ENCODE results near the gene ARGFX.
"Not testable (repeated sequence)": the region's sequence is repeated elsewhere in the genome, so short reads cannot be mapped to it uniquely, and the experiment has no call there.

ARGFX gene

DNA sequence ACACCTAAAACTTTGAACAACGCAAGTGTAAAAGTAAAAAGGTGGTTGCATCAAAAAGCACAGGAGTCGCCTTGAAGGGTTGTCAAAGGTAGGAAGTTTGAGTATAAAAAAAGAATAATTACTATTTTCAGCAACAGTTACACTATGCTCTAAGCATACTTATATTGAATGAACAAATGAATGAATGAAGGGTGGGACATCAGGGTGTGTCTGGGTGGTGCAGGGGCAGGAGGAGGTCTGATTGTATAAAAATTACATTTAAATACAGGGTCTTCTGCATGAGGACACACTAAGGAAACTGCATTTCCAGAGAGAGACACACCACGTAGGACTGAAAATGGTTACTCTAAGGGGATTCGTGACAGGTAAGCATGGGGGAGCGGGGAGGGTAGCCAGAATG lies at the start of gene ARGFX:
Gene ARGFX, plus strand, starts transcription at position 301 of the 400 bp plus-strand sequence. CDS start 2,765 bp downstream, outside the sequence.
- no peak for DNase-seq

GRCh38 chr3:121517953-121518655 lies 49.6 kb upstream of the ARGFX start:
- DNase-seq: no peak

- no peak for DNase-seq
These were observed 47.2 kb upstream of the ARGFX start for GRCh38 chr3:121520510-121520909.

DNA sequence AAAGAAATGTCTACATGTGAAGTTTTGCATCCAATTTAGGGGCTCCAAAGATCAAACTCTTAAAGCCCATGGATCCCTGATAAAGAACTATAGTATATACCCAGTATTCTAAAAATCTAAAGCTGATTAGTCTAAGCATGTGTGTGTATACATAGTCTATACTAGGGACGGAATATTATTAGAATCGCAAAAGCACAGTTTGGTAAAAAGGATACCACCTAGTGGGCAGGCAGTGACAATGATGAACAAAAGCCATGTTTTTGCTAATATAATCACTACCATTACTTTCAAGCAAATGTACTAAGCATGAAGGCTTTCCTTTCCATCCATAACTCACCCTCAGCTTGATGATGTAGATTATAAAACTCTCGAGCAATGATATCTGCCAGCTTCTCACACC lies 38.4 kb upstream of the ARGFX start:
- DNase-seq: no peak

DNA sequence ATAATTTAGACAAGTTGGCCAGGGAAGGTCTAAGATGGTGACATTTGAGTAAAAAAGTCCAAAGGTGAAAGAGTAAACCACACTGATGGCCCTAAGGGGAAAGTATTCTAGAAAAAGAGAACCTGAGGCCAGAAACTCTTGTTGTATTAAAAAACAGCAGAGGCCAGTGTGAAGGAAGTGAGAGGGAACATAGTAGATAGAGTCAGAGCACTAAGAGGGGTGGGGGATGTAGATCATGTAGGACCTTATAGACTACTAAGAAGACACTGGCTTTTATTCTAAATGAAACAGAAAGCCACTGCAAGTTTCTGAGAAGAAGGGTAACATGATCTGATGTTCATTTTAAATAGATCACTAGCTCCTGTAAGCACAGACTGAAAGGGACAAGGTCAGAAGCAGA lies 36.5 kb upstream of the ARGFX start:
- DNase-seq: no peak

DNA sequence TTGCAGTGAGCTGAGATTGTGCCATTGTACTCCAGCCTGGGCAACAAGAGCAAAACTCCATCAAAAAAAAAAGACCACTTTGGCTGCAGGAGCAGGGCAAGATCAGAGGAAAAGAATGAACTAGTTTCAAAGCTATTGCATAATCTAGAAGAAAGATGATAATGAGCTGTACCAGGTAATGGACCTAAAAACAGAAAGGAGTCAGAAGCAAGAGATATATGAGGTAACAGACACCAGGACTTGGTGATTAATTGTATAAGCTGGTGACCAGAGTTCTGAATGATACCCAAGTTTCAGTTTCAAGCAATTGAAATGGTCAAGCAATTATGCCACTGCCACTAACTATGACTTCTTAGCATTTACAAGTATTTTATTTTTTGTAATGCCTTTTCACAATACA lies 24.8 kb upstream of the ARGFX start:
- DNase-seq: no peak

DNA sequence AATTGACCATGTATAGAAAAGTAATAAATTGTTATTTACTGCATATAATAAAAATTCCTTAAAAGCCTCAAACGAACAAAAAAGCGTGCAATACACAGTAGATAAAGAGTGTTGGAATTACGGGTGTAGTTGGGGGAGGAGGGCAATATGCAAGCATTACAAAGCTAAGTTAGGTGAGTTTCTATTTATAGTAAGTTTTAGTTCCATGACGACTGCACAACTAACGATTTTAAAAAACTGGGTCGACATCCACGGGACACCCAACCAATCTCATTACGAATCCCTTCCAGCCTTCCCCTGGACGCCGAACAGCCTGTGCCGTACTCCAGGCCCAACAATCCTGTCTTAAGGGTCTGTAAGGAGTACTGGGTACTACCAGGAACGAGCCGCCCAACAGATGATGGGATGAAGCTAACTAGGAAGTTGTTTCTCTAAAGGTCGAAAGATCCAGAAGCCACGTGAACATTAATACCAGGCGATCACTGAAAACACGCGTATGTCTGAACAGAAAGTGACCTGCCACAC lies 22.6 kb upstream of the ARGFX start:
- DNase-seq: peak in 1 of 2 donors; percentile 8

DNA sequence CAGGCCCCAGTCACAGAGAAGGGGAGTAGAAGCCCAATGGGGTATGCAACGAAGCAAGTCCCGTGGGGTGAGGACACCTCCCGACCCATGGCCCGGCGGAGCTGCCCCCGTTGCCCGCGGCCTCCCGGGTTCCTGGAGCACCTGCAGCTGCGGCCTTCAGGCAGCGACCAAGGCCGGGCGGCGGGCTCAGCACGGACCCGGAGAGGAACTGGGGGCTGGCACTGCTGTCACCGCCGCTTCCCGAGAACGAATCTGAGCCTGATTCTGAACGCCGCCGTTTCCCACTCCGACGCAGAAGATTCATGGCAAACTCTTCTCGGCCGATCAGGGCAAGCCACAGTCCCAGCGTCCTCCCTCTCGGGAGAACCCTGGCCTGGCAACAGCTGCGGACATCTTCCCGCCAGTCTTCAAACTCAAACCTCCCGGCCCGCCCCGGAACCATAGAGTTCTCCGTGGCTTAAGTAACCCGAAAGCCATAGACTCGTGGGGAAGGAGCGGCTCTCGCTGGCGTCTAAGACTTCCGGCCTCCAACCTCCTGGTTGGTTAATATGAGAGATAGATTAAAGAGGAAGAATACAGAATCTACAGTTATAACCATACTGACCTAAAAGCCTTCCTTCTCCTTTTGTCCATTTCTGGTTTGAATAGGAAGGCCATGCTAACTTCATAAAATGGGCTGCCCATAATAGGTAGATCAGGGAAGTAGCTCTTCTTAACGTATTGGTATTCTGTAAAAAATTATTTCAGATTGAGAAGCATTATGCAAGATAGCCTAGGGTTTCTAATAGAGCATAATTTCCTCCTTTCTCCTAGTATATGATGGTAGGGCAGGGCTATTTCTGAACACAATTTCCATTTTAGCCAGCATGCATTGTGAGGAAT lies 21.9 kb upstream of the ARGFX start, which contains the start of gene POLQ:
Gene POLQ, minus strand, starts transcription at position 415 of the 882 bp plus-strand sequence. Its CDS starts 111 bp downstream, at position 304.
- DNase-seq: peak; percentile 75 to 79

- no peak for DNase-seq
These were observed 15.4 kb upstream of the ARGFX start for GRCh38 chr3:121552379-121552778.

DNA sequence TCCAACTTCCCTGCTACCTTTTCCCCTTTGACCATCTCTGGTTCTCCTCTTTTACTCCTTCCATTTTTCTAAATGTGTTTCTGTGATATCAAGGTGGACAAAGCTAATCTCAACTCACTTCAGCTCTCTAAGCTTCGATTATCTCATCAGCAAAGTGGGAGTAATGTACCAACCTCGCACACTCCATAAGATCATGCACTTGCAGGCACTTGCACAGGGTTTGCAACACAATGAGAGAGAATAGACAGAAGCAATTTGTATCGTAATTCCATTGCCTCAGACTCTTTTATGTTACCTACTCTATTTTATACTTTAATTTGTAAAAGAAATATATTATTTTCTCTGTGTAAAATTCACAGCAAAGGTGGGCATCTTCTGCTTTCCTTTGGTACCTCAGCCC lies 15.0 kb upstream of the ARGFX start:
- no peak for DNase-seq

- DNase-seq: no peak
These were observed 10.3 kb upstream of the ARGFX start for GRCh38 chr3:121557426-121557934.

- no peak for DNase-seq
These were observed 5.6 kb upstream of the ARGFX start for GRCh38 chr3:121562148-121562547.

DNA sequence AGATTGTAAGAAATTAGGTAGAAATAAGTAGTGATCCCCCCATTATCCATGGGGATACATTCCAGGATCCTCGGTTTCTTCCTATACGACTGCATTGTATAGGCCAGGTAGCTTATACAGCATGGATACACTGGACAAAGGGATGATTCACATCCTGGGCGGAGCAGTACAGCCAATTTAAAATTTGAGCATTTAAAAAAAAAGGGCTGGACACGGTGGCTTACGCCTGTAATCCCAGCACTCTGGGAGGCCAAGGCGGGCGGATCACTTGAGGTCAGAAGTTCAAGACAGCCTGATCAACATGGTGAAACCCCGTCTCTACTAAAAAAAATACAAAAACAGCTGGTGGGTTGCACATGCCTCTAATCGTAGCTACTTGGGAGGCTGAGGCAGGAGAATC lies 976 bp upstream of the ARGFX start:
- no peak for DNase-seq

- no peak for DNase-seq
These were observed 6.7 kb downstream of the ARGFX start for GRCh38 chr3:121574449-121574848.

GRCh38 chr3:121581691-121582090 lies 13.9 kb downstream of the ARGFX start:
- no peak for DNase-seq

- DNase-seq: no peak
These were observed 16.7 kb downstream of the ARGFX start for GRCh38 chr3:121584418-121584817.

GRCh38 chr3:121592856-121593702 lies 25.3 kb downstream of the ARGFX start, which contains the start of gene FBXO40:
FBXO40 (plus strand) TSS chr3:121593379; CDS start chr3:121620576, 27,197 bp downstream.
- no peak for DNase-seq

DNA sequence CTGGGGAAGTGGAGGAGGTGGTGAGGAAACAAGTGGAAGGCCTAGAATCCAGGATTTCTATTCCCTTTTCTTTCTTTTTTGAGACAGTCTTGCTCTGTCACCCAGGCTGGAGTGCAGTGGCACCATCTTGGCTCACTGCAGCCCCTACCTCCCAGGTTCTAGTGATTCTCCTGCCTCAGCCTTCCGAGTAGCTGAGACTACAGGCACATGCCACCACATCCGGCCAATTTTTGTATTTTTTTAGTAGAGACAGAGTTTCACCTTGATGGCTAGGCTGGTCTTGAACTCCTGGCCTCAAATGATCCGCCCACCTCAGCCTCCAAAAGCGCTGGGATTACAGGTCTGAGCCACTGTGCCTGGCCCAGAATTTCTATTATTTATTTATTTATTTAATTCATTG lies 26.1 kb downstream of the ARGFX start:
- DNase-seq: not testable (repeated sequence)

DNA sequence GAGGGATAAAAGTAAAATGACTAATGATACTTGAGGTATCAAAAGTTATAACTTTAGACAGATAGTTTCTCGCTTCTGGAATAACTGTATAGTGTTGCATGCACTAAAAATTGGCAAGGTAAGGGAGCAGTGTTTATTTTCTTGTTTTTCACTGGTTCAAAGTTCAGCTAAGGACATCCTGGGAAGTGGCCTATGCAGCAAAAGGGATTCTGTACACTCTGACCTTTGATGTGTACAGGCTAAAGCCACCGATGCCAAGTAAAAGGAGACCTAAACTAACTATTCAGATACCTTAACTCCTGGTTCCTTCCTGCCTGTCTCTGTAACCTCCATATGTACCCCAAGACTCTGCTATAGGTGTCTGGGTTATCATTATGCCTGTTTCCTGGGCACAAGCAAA lies 27.1 kb downstream of the ARGFX start:
- DNase-seq: no peak

DNA sequence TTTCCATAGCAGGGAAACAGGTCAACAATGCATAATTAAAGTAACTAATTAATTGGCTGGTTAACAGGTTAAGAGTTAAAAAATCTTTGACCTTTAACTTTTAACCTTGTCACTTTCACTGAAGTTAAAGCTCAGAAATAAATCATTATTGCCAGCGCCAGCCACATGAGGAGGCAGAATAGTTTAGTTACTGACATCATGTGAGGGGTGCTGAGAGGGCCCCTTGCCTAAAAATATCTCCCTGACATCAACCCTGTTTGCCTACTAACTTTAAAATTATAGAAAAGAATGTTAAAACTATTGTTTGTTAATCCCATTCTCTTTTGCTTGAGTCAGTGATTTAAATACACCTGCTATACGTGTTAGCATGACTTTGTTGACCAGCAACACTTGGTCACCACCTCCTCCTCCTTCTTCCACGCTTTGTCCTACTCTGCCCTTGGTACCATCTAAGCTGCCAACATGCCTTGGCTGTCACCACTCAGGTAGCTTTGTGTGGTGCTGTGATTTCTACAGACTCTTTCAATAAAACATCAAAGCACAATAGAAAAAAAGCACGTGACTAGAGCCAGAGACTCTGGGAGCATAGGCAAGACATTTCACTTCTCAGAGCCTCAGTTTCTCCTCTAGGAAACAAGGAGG lies 28.1 kb downstream of the ARGFX start:
- DNase-seq: no peak

DNA sequence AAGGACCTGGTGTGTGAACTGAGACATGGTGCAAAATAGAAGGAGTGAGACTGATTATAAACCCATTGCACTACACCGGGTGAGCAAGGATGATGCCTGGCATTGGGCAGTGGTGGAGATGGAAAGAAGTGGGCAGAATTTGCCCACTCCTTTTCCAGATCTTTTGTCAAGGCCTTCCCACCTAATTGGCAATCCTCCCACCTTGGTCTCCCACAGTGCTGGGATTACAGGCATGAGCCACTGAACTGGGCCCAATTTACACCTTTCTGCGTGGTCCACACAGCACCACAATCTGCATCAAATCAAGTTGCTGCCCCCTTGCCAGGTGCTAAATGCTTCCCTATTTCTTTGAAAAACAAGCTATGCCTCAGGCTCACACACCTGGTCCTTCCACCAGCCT lies 30.8 kb downstream of the ARGFX start:
- DNase-seq: no peak

- DNase-seq: not testable (repeated sequence)
These were observed 32.2 kb downstream of the ARGFX start for GRCh38 chr3:121599900-121600299.
